Stimulated activated CD4-positive, alpha-beta T cell treated with anti-CD3 and anti-CD28 coated beads, Interleukin-12 subunit alpha, Interleukin-12 subunit beta, amount 100 ng/mL, for 48 hours (primary cell): ENCODE data around the gene SNPH.

ENCODE experiments used
- DNase-seq, 3 donors: peaks; one replicate each; pipeline ENCODE4 v3.0.0-alpha.2; 2020; ENCODE audit warnings: low read depth in 2 of 3, low spot score in 1 of 3

The SNPH gene

GRCh38 chr20:1323830-1324597, 57.9 kb downstream of the SNPH start:
- DNase-seq, result no peak

DNA sequence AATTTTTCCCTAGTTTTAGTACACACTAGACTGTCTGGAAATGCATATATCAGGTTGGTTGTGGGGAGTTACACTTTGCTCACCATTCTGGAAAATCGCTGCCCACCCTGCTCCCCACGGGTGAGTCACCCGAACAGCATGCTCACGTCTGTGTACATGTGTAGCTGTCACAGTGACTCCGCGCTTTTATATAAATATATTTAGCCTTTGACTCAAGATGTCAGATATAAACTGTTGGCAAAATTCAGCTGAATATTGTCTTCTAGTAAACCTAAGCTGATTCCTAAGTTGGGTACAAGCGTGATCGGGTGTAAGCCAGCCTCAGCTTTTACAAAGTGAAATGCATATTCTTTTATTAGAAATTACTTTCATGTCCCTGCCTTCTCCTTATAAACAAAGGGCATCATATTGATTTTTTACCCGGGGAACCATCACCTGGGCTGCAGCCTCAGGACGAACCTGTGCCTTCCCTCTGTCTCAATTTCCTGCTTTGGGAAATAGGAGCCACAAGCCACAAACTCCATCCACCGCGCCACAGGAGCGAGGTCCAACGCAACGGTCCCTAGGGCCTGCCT, 58.6 kb downstream of the SNPH start:
- DNase-seq, result no peak

GRCh38 chr20:1325173-1326030, 59.3 kb downstream of the SNPH start:
- peak; percentile 97 to 98 (median 98) for DNase-seq

DNA sequence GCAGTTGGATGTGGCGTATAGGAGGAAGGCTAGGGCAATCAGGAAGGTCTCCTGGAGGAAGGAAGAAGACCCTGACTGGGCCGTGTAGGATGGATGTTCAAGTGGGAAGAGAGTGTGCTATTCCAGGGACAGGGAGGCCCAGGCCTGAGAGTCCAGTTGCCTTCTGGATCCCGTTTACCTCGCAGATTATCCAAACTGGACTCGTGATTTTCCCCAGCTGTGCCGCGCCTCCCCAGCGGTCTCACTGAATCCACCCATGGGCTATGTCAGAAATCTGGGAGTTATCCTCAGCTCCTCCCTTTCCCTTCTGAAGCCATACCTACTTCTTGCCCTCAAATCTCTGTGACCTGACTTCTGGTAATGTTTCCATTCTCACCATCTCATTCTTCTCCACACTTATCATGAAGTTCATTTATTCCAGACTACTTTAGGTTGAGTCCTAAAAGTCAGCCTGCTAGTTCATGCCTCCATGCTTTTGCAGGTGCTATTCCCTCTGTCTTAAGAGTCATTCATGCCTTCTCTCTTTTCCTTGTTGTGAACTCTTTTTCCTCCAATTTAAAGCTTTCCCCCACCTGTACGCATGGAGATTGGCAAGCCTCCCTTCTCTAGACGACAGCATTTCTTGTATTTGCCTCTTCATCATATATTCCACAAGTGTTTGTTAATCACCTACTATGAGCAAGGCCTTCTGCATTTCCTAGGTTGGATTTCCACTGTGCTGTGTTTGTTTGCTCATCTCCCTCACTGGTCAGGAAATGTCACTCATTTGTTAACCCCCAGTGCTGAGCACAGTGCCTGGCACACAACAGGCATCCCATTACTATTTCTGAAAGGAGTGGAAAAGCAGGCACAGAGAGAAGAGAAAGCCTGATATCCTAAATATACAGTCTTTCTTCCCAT, 60.2 kb downstream of the SNPH start:
- DNase-seq, result no peak

DNA sequence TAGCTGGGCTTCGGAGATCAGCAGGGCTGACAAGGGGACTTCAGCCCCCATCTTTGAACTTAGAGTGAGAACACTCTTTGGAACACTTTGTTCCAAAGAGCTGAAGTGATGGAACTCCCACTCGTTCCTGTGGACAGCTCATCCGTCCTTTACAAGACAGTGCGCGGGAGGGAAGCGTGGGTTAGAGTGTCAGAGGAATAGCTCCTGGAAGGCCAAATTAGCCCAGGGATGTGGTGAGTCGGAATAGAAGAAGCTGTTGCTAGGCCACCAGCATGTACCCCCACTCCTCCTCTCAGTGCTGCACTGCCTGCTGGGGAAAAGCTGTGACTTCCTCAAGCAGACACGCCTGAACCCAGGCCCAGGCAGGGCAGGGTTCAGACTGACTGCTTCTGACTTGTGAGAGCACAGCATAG, 61.2 kb downstream of the SNPH start:
- no peak for DNase-seq

GRCh38 chr20:1327827-1328679, 62.0 kb downstream of the SNPH start:
- DNase-seq, result no peak

- no peak for DNase-seq
These were observed 62.7 kb downstream of the SNPH start, which contains the start of gene SDCBP2 for GRCh38 chr20:1328680-1329330. SDCBP2 (minus strand) TSS chr20:1329139; CDS start chr20:1320416, 8,723 bp downstream.

DNA sequence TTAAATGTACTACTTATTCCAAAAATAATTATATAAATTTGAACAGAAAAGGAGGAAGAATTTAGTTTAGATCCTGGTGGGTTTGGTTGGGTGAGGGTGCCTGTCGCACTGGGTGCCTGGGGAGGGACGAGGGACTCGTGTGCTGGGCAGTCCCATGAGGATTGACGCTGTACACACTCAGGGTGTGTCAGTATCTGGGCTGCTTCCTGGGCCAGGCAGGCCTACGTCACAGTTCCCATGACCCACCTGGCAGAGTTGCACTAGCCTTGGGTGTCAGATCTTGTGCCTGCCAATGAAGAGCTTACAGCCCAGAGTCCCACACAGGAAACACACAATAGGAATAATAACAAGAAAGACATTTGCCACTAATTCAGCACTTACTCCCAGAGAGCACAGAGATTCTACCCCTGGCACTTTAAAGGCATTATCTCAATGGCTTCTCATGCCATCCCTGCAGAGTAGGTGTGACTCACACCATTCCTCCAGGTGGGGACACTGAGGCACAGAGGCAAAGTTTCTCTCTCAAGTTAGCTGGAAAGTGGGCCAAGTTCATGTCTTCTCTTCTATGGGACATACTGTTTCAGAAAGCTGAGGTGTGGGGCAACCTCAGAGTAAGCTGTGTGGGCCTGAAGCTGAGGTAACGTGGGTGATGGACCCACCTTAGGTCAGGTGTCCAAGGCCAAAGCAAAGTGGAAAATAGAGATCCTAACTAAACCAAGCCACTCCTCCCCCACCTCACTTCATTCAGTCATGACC, 64.2 kb downstream of the SNPH start:
- DNase-seq, result peak in 1 of 3 donors; percentile 28

DNA sequence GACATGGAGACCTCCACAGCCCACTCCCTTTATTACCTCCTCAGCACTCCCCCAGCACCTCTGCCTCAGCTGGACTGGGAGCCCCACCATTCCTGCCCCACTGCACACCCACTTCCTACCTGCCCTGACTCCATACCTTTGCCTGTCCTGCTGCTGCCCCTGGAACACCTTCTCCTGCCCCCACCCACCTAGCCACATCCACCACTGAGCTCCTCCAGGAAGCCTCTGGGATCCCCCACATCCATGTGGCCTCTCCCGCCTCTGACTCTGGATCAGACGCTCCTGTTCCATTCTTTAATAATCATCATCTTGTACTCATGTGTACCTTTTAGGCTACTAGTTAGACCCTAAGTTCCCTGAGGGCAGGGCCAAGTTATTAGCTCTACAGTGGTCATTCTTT, 65.0 kb downstream of the SNPH start:
- DNase-seq, result no peak

- DNase-seq, result no peak
These were observed 65.8 kb downstream of the SNPH start for GRCh38 chr20:1331801-1332453.

DNA sequence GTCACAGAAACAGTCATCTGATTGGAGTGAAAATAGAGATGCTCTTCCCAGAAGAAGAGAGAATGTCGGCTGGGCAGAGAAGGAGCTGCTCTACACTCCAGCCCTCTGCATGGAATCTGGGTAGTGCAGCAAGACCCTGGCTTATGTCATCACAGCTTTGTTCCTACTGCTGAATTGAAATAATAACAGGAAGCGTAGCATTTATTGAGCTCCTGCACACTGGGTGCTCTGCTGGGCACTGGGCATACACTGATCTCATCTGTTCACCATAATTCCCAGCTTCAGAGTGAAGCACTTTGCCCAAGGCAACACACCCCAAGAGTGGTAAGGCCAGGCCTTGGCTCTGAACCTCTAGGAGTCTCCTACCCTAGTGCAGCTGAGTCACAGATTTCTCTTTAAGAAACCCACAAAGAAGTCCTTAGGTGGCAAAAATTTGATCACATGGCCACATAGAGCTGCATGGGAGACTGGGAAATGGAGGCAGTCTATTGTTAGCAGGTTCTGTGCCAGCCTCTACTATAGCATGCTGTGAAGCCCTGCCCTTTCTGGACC, 66.7 kb downstream of the SNPH start:
- DNase-seq, result no peak

DNA sequence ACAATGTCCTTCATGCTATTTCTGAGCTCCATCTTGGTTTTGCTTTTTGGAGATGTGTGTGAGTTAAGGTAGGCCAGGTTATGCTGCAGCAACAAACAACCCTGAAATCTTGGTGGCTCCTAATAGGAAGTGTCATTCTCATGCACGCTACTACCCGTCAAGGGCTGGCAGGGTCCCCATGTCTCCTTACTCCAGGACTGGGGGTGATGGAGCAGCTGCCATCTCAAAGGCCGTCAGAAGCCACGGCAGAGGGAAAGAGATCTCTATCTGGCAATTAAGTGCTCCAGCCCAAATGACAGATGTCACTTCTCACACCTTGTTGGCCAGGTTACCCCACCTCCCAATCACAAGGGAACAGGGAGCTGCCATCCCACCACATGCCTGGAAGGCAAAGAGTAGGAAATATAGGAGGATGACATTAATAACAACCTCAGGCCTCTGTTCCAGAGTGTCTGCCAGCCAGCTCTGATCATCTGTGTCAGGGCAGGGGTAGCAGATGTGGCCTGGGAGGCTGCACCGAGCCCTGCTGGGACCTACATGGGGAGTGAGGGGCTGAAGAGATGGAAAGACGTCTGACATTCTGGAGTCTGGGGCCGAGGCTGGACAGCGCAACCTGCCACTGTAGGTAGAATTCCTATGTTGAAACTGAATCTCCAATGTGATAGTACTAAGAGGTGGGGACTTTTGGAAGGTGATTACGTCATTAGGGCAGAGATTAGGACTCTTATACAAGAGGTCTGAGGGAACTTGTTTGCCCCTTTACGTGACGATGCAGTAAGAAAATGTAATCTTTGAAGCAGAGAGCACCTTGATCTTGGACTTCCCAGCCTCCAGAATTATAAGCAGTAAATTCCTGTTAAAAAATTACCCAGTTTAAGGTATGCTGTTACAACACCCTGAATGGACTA, 67.6 kb downstream of the SNPH start:
- no peak for DNase-seq

GRCh38 chr20:1334370-1334731, 68.3 kb downstream of the SNPH start:
- DNase-seq, result no peak

DNA sequence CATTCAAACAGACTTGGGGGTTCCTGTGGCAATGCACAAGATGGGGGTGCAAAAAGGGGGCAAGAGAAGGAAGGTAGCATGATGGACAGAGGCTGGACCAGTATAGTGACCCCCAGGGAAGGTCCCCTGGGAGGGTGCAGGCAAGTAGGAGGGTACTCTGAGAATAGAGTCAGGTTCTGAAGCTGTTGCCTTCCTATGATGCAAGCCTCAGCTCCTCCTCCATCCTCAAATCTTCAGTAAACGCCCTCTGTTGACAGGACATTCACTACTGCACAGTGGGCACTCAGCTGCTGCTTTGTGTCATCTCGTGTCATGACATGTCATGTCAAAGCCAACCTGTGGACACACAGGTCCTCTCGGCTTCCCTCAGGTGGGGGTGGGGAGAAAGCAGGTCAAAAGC, 68.7 kb downstream of the SNPH start:
- no peak for DNase-seq

DNA sequence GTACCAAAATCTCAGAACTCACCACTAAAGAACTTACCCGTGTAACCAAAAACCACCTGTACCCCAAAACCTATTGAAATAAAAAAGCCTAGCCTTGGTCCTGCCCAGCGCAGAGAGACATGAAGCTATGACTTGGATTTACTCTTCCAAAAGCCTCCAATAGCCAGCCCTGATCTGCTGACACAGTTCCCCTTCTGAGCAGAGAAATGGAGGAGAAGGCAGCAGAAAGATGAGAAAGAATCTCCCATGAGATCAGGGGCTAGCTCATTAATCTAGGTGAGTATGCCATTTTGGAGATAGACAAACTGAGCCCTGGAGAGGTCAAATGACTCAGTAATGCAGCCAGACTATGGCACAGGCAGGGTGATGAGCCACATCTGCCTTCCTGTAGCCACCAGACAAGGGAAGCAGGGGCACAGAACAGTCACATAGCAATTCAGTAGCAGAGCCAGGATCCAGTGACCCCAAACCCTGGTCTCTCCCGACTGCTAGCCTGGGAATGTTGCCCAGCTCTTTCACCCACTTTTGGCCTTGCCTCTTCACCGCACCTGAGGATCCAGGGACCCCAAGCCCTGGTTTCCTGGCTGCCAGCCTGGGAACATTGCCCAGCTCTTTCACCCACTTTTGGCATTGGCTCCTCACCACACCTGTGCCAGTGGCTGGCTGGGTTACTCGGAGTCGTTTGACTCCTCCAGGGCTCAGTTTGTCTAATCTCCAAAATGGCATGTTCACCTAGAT, 70.0 kb downstream of the SNPH start:
- no peak for DNase-seq

DNA sequence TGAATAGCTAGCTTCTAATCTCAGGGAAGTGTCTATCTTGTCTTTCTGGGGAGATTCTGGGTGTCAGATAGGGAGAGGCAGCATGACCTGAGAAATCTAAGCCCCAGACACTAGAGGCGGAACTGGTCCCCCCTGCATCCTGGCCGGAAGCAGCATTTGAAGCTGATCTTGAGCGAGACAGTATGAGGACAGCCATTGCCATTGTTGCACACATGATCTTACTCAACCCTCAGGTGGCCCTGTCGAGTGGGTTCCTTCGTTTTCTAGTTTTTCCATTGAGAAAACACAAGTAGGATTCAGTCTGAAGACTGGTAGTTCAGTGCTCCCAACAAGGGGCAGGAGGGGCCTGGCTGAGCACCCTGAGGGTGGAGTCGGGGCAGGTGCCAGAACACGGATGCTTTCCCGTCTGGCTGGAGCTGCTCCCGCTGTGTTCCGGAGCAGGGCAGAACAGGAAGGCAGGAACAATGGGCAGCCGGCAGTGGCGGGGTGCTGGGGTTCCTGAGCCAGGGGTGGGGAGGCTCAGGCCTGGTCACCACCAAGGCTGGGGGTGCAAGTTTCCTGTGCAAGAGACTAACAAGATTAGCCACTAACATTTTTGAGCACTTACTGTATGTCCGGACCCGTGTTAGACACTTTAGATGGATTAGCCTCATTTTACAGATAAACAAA, 70.7 kb downstream of the SNPH start:
- DNase-seq, result no peak
